Hepatocyte (in vitro differentiated cells): ENCODE measurements around the gene DTX1. TPM values are rescaled to one million over a fixed set of nuclear protein-coding genes. Genes with fewer than 3 reads are reported as not detected.

ENCODE experiments used
- DNase-seq: peaks from one replicate; pipeline ENCODE4 v3.0.0-alpha.2; 2016; ENCODE audit warnings: low spot score
- H2AFZ ChIP-seq: fragments of 200-600 bp; sonication (generic); 2 replicates; pipeline ENCODE4 v1.6.0; 2016; ENCODE audit warnings: antibody characterized with exemption, mild to moderate bottlenecking
- H3K27ac ChIP-seq: fragments of 200-600 bp; sonication (generic); 2 replicates; pipeline ENCODE4 v1.5.1; 2016; ENCODE audit warnings: mild to moderate bottlenecking
- H3K27me3 ChIP-seq: fragments of 200-600 bp; sonication (generic); 2 replicates; pipeline ENCODE4 v1.6.1; 2016
- H3K36me3 ChIP-seq: fragments of 200-600 bp; sonication (generic); replicated peaks from 2 replicates; pipeline ENCODE4 v1.5.1; 2016; ENCODE audit warnings: low read depth; ENCODE audit not compliant: insufficient read depth
- H3K4me1 ChIP-seq: fragments of 200-600 bp; sonication (generic); 2 replicates; pipeline ENCODE4 v1.5.1; 2016; ENCODE audit warnings: mild to moderate bottlenecking, moderate library complexity; ENCODE audit not compliant: insufficient read depth
- H3K4me2 ChIP-seq: fragments of 200-600 bp; sonication (generic); 2 replicates; pipeline ENCODE4 v1.6.0; 2016
- H3K4me3 ChIP-seq: fragments of 200-600 bp; sonication (generic); 2 replicates; pipeline ENCODE4 v1.5.1; 2016; ENCODE audit warnings: mild to moderate bottlenecking
- H3K79me2 ChIP-seq: fragments of 200-600 bp; sonication (generic); 2 replicates; pipeline ENCODE4 v1.6.0; 2017; ENCODE audit warnings: mild to moderate bottlenecking
- H3K9me2 ChIP-seq: fragments of 200-600 bp; sonication (generic); replicated peaks from 2 replicates; pipeline ENCODE4 v1.6.0; 2017; ENCODE audit warnings: mild to moderate bottlenecking; ENCODE audit not compliant: insufficient read depth
- H3K9me3 ChIP-seq: fragments of 200-600 bp; sonication (generic); 2 replicates; pipeline ENCODE4 v1.5.1; 2016; ENCODE audit warnings: low read depth, mild to moderate bottlenecking
- H4K20me1 ChIP-seq: fragments of 200-600 bp; sonication (generic); 2 replicates; pipeline ENCODE4 v1.6.0; 2016; ENCODE audit warnings: mild to moderate bottlenecking; ENCODE audit not compliant: insufficient read depth, poor library complexity, severe bottlenecking
- EZH2 ChIP-seq: fragments of 200-600 bp; sonication (generic); IDR thresholded peaks from 2 replicates; pipeline ENCODE4 v1.6.1; 2016; ENCODE audit warnings: antibody characterized with exemption, mild to moderate bottlenecking, borderline replicate concordance
- EZH2phosphoT487 ChIP-seq: fragments of 200-600 bp; sonication (generic); IDR thresholded peaks from one replicate; pipeline ENCODE4 v1.6.1; 2018; ENCODE audit warnings: antibody characterized with exemption, mild to moderate bottlenecking, low read depth, moderate library complexity; ENCODE audit not compliant: unreplicated experiment, severe bottlenecking
- WGBS: methylation state at CpG from one replicate; pipeline ENCODE4 v1.1.6; 2016; ENCODE audit warnings: low lambda C conversion rate; ENCODE audit errors: missing lambda C conversion rate; 5-methylcytosine and 5-hydroxymethylcytosine counted together
- polyA plus RNA-seq: library from polyadenylated mRNA; unstranded; fragments of >200 nt; fragmentation: Nextera tagmentation; extraction: Ambion mirVana; gene quantifications from 2 replicates; pipeline ENCODE4 v1.2.1, GENCODE V29; 2016
- total RNA-seq: library from RNA; depleted of rRNA; stranded (reverse); fragments of >200 nt; gene quantifications from 2 replicates; pipeline ENCODE4 v1.2.3, GENCODE V29; 2014
- TF ChIP-seq, protein P1 (sequence below): fragments of 200-600 bp; sonication (generic); IDR thresholded peaks from 2 replicates; pipeline ENCODE4 v1.5.1; 2016; ENCODE audit warnings: antibody characterized with exemption, mild to moderate bottlenecking; ENCODE audit not compliant: poor library complexity

Gene DTX1
- total and polyA plus RNA-seq, 2 experiments from 2014 or later, result 0.47 to 2.3 TPM

DNA sequence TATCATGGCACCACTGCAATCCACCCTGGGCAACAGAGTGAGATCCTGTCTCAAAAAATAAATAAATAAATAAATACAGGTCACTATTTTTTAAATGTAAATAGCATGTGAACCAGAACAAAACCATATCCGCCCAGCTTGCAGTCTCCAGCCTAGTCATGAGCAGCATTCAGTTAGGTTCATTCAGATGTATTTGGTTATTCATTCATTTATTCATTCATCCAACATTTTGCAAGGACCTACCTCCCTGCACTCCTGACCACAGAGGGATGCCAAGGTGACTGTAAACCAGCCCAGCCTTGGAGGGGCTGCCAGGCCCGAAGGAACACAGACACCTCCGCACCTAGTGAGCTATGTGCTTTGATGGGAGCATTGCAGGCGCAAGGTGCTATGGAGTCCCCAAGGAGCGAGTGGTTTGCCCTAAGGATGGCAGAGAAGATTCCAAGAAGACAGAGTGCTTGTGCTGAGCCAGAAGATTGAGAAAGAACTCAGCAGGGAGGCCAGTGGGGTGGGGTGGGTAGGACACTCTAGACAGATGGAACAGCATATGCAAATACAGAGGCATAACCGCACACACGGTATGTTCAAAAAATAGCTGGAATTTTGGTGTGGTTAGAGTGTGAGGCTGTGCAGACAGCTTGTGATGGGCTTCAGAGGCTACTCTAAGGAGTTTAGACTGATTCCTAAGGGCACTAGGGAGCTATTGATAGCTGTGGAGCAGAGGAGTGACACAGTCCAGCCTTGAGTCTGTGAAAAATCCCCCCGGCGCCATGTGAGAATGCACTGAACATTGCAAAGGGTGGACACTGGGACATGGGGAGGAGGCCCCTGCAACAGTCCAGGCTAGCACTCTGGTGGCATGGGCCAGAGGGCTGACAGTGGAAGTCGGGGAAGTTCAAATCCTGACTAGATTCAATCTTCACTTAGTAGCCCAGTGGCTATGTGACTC lies 11.7 kb downstream of the DTX1 start:
- H3K27me3 ChIP-seq, result peaks cover 6% of the 10 kb centered on the region
- no peak overlapping the region for H3K27ac ChIP-seq
- no peak overlapping the region for H2AFZ ChIP-seq
- H3K4me1 ChIP-seq, result no peaks in the 10 kb centered on the region
- H3K9me3 ChIP-seq, result no peaks in the 10 kb centered on the region
- 93% methylated on average over 10 of the region's 10 CpGs for WGBS
- no peaks in the 10 kb centered on the region for H3K36me3 ChIP-seq
- no peak overlapping the region for H3K4me2 ChIP-seq
- DNase-seq, result no peak
- H3K9me2 ChIP-seq, result no peaks in the 10 kb centered on the region
- H4K20me1 ChIP-seq, result no peaks in the 10 kb centered on the region
- TF ChIP-seq, protein P1, sequence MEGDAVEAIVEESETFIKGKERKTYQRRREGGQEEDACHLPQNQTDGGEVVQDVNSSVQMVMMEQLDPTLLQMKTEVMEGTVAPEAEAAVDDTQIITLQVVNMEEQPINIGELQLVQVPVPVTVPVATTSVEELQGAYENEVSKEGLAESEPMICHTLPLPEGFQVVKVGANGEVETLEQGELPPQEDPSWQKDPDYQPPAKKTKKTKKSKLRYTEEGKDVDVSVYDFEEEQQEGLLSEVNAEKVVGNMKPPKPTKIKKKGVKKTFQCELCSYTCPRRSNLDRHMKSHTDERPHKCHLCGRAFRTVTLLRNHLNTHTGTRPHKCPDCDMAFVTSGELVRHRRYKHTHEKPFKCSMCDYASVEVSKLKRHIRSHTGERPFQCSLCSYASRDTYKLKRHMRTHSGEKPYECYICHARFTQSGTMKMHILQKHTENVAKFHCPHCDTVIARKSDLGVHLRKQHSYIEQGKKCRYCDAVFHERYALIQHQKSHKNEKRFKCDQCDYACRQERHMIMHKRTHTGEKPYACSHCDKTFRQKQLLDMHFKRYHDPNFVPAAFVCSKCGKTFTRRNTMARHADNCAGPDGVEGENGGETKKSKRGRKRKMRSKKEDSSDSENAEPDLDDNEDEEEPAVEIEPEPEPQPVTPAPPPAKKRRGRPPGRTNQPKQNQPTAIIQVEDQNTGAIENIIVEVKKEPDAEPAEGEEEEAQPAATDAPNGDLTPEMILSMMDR, result no peak
- no peak for TF ChIP-seq EZH2
- TF ChIP-seq EZH2phosphoT487, result no peak
- H3K79me2 ChIP-seq, result no peaks in the 10 kb centered on the region
- no peak overlapping the region for H3K4me3 ChIP-seq

DNA sequence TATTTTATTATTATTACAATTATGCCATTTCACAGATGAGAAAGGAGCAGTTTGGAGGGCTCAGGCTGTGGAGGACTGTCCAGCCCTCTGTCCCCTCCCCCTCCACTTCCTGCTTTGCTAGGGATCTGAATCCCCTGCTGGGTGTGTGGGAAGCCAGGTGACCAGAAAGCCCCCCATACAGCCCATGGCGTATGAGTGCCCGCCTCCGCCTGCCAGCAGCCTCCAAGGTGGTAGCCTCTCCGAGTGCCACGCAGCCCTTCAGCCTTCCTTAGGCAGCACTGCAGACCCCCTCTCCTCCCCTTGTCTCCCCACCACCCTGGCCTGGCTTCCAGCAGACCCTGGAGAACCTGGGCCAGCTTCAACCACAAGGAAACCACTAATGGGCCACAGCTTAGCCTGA lies 12.6 kb downstream of the DTX1 start:
- Histone ChIP-seq H3K4me2 (no peak overlapping the region), H3K9me3 (no peaks in the 10 kb centered on the region), H4K20me1 (no peaks in the 10 kb centered on the region), H3K9me2 (no peaks in the 10 kb centered on the region), H3K27me3 (peaks cover 6% of the 10 kb centered on the region), H3K27ac (no peak overlapping the region), H3K4me3 (no peak overlapping the region), H3K36me3 (no peaks in the 10 kb centered on the region), H3K4me1 (no peaks in the 10 kb centered on the region), H2AFZ (no peak overlapping the region), H3K79me2 (no peaks in the 10 kb centered on the region)
- WGBS, result 68% methylated on average over 5 of the region's 5 CpGs
- no peak for DNase-seq
- TF ChIP-seq EZH2 (no peak), EZH2phosphoT487 (no peak)
- TF ChIP-seq, protein P1, result no peak

DNA sequence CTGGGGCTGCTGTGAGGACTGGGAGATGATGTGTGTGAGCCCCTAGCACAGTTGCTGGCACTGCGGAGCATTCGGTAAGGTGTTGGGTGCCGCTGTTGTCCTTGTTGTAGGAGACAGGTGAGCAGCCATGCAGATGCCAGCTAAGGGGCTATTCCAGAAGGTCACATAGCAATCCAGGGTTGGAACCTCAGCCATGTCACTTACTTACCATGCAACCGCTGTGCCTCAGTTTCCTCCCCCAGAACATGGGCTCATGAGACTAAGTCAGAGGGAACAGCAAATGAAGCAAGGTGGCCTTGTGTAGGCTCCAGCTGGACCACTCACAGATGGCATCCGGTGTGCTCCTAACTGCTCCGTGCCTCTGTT lies 13.2 kb downstream of the DTX1 start:
- H3K27ac ChIP-seq, result no peak overlapping the region

More for the DNA sequence above, 13.2 kb downstream of the DTX1 start:
- TF ChIP-seq, protein P1, result no peak
- TF ChIP-seq EZH2phosphoT487, result no peak
- no peaks in the 10 kb centered on the region for H3K4me1 ChIP-seq
- H3K36me3 ChIP-seq, result no peaks in the 10 kb centered on the region
- H3K9me2 ChIP-seq, result no peaks in the 10 kb centered on the region
- no peak overlapping the region for H2AFZ ChIP-seq
- H3K4me3 ChIP-seq, result no peak overlapping the region
- no peak overlapping the region for H3K4me2 ChIP-seq
- H3K79me2 ChIP-seq, result no peaks in the 10 kb centered on the region
- 92% methylated on average over 6 of the region's 6 CpGs for WGBS
- H4K20me1 ChIP-seq, result no peaks in the 10 kb centered on the region
- H3K27me3 ChIP-seq, result peaks cover 1% of the 10 kb centered on the region
- no peaks in the 10 kb centered on the region for H3K9me3 ChIP-seq
- no peak for DNase-seq
